HFFc6 (cell line): Measurements from ENCODE around the gene SPI1. TPM values are rescaled to one million over a fixed set of nuclear protein-coding genes. Genes with fewer than 3 reads are reported as not detected.

ENCODE experiments used
- DNase-seq: peaks from one replicate; pipeline ENCODE4 v3.0.0-alpha.2; 2018
- H3K27ac Mint-ChIP-seq: 2 replicates; pipeline ENCODE4 v1.8.0; 2020; ENCODE audit warnings: mild to moderate bottlenecking, mixed read lengths
- H3K27me3 Mint-ChIP-seq: 2 replicates; pipeline ENCODE4 v1.8.0; 2021; ENCODE audit warnings: mild to moderate bottlenecking, moderate library complexity, mixed read lengths; ENCODE audit not compliant: insufficient read depth
- H3K36me3 Mint-ChIP-seq: 2 replicates; pipeline ENCODE4 v1.8.0; 2021; ENCODE audit warnings: low read depth, mixed read lengths
- H3K4me1 Mint-ChIP-seq: 2 replicates; pipeline ENCODE4 v1.8.0; 2020; ENCODE audit warnings: low read depth, mixed read lengths
- H3K4me3 Mint-ChIP-seq: 2 replicates; pipeline ENCODE4 v1.8.0; 2020; ENCODE audit warnings: mild to moderate bottlenecking, moderate library complexity, mixed read lengths
- H3K9me3 Mint-ChIP-seq: 2 replicates; pipeline ENCODE4 v1.8.0; 2020; ENCODE audit warnings: mild to moderate bottlenecking, mixed read lengths
- CTCF ChIP-seq: fragments of 200-600 bp; sonication (generic); IDR thresholded peaks from 2 replicates; pipeline ENCODE4 v1.5.0; 2021; ENCODE audit warnings: antibody characterized with exemption, mild to moderate bottlenecking
- total RNA-seq, 6 experiments: library from RNA; stranded (reverse); fragmentation: NEBNext Ultra II Directional; extraction: Animal tissue kit (Norgen Biotek cat#: 25700); gene quantifications; 2 replicates in 1 of 6; 3 replicates in 5 of 6; pipeline ENCODE4 v1.2.3, GENCODE V29; 2021

The SPI1 gene
- total RNA-seq, 6 experiments from 2014 or later, result not detected

GRCh38 chr11:47342036-47342803 is 36.1 kb downstream of the SPI1 start:
- Mint-ChIP-seq H3K4me1 (no peaks in the 10 kb centered on the region), H3K27me3 (peaks cover 19% of the 10 kb centered on the region), H3K27ac (no peak overlapping the region), H3K4me3 (no peak overlapping the region), H3K9me3 (no peaks in the 10 kb centered on the region), H3K36me3 (no peaks in the 10 kb centered on the region)
- no peak for TF ChIP-seq CTCF
- DNase-seq, result no peak

GRCh38 chr11:47340980-47341775 is 37.2 kb downstream of the SPI1 start:
- Mint-ChIP-seq H3K27me3 (peaks cover 22% of the 10 kb centered on the region), H3K4me3 (no peak overlapping the region), H3K36me3 (no peaks in the 10 kb centered on the region), H3K27ac (no peak overlapping the region), H3K9me3 (no peaks in the 10 kb centered on the region), H3K4me1 (no peaks in the 10 kb centered on the region)
- no peak for DNase-seq
- no peak for TF ChIP-seq CTCF

- no peak for DNase-seq
- no peak overlapping the region for H3K27ac Mint-ChIP-seq
- no peaks in the 10 kb centered on the region for H3K4me1 Mint-ChIP-seq
- no peak for TF ChIP-seq CTCF
- no peaks in the 10 kb centered on the region for H3K36me3 Mint-ChIP-seq
- peaks cover 17% of the 10 kb centered on the region for H3K27me3 Mint-ChIP-seq
- no peak overlapping the region for H3K4me3 Mint-ChIP-seq
- no peaks in the 10 kb centered on the region for H3K9me3 Mint-ChIP-seq
Measured at GRCh38 chr11:47340010-47340409, 38.3 kb downstream of the SPI1 start.

- H3K27me3 Mint-ChIP-seq, result peaks cover 15% of the 10 kb centered on the region
- no peaks in the 10 kb centered on the region for H3K4me1 Mint-ChIP-seq
- H3K4me3 Mint-ChIP-seq, result no peak overlapping the region
- no peaks in the 10 kb centered on the region for H3K36me3 Mint-ChIP-seq
- no peak for DNase-seq
- H3K9me3 Mint-ChIP-seq, result no peaks in the 10 kb centered on the region
- TF ChIP-seq CTCF, result no peak
- no peak overlapping the region for H3K27ac Mint-ChIP-seq
Measured at GRCh38 chr11:47338396-47339241, 39.7 kb downstream of the SPI1 start.

DNA sequence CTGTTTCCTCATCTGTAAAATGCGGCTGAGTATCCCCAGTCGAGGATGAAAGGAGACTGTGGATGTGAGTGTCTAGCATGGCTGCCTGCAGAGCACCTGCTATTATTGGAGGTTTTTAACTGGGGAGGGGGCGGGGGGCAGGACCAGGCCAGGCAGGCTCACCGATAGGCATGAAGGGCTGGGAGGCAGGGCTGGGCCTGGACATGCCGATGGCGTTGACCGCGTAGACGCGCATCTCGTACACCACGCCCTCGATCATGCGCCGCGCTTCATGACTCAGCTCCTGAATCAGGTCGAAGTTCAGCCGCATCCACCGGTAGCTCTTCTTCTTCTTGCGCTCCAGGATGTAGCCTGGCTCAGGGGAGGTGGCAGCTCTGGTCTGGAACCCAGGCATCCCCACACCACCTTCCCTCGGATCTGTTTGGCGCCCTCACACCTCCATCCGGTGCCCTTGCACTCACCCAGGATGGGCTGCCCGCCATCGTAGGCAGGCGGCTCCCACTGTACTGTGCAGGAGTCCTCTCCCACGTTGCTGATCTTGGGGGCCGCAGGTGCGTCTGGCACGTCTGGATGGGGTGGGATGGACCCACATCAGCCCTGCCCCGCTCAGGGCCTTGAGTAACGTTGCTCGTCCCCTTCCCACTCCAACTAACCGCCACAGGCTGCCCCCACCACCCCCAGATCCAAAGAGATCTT is 41.0 kb downstream of the SPI1 start:
- Mint-ChIP-seq H3K4me3 (no peak overlapping the region), H3K9me3 (no peaks in the 10 kb centered on the region), H3K4me1 (no peaks in the 10 kb centered on the region), H3K36me3 (no peaks in the 10 kb centered on the region), H3K27me3 (peaks cover 15% of the 10 kb centered on the region), H3K27ac (no peak overlapping the region)
- no peak for DNase-seq
- no peak for TF ChIP-seq CTCF
